ENCODE measurements around the gene PRKAA1.

DNA sequence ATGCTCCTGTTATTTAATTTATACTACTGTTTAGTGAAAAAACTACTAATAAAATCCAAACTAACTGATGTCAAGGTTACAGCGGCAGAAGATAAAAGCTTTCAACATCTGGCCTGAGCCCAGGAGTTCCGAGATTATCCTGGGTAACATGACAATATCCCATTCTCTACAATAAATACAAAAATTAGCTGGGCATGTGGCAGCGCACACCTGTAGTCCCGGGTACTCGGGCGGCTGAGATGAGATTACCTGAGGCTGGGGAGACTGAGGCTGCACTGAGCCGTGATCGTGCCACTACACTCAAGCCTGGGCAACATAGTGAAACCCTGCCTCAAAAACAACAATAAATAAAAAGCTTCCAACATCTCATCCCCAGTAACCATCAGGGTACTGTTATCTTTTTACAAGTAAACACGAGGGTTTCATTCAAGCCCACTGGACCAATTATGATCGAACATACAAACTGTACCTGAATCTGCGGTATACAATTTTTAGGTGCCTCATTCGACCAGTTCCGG lies 35.6 kb upstream of the PRKAA1 start:
- TF ChIP-seq, protein P1, sequence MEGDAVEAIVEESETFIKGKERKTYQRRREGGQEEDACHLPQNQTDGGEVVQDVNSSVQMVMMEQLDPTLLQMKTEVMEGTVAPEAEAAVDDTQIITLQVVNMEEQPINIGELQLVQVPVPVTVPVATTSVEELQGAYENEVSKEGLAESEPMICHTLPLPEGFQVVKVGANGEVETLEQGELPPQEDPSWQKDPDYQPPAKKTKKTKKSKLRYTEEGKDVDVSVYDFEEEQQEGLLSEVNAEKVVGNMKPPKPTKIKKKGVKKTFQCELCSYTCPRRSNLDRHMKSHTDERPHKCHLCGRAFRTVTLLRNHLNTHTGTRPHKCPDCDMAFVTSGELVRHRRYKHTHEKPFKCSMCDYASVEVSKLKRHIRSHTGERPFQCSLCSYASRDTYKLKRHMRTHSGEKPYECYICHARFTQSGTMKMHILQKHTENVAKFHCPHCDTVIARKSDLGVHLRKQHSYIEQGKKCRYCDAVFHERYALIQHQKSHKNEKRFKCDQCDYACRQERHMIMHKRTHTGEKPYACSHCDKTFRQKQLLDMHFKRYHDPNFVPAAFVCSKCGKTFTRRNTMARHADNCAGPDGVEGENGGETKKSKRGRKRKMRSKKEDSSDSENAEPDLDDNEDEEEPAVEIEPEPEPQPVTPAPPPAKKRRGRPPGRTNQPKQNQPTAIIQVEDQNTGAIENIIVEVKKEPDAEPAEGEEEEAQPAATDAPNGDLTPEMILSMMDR (IDR thresholded peaks at IDR 0.05; ENCODE audit: low read length) = no peak
- TF ChIP-seq EZH2 (IDR thresholded peaks at IDR 0.05; ENCODE audit: borderline replicate concordance, low read length) = no peak

Measured in OCI-LY1 (cell line).